A673 (cell line): ENCODE measurements around the gene TLE7. TPM values are rescaled to one million over a fixed set of nuclear protein-coding genes. Genes with fewer than 3 reads are reported as not detected.

Experiments
- BruUV-seq: library from RNA; stranded (reverse); fragments of 400-500 nt; replicated peaks from 2 replicates; lab custom pipeline; 2021; lab: Mats Ljungman, UMichigan
- CTCF ChIA-PET: fragments of 300-600 bp; sonication (Branson Sonifier 250); formaldehyde crosslinking; loops from one replicate; lab custom pipeline; 2022; ENCODE audit warnings: antibody characterized with exemption; lab: Charles Lee
- POLR2A ChIA-PET: fragments of 300-600 bp; sonication (Branson Sonifier 250); formaldehyde crosslinking; loops from one replicate; lab custom pipeline; 2022; ENCODE audit warnings: antibody characterized with exemption; ENCODE audit not compliant: low non-redundant PET; lab: Charles Lee
- DNase-seq: peaks from one replicate; pipeline ENCODE4 v3.0.0-alpha.2; 2015; ENCODE audit warnings: low spot score
- H3K27ac ChIP-seq: fragments of 200-600 bp; sonication (generic); 2 replicates; pipeline ENCODE4 v1.5.1; 2016; ENCODE audit warnings: mixed run types, low read depth, mild to moderate bottlenecking, mixed read lengths, antibody characterized with exemption, low read length; ENCODE audit not compliant: poor library complexity, severe bottlenecking
- H3K27me3 ChIP-seq: fragments of 200-600 bp; sonication (generic); replicated peaks from 2 replicates; pipeline ENCODE4 v1.6.1; 2017; ENCODE audit warnings: mixed run types, low read depth, mild to moderate bottlenecking, mixed read lengths, antibody characterized with exemption, low read length; ENCODE audit not compliant: insufficient read depth, poor library complexity
- H3K36me3 ChIP-seq: fragments of 200-600 bp; sonication (generic); 2 replicates; pipeline ENCODE4 v1.6.1; 2016; ENCODE audit warnings: mixed run types, mild to moderate bottlenecking, mixed read lengths, antibody characterized with exemption, low read length; ENCODE audit not compliant: insufficient read depth, poor library complexity, severe bottlenecking
- H3K4me1 ChIP-seq: fragments of 200-600 bp; sonication (generic); 2 replicates; pipeline ENCODE4 v1.6.1; 2017; ENCODE audit warnings: mixed run types, mild to moderate bottlenecking, mixed read lengths, antibody characterized with exemption, low read length; ENCODE audit not compliant: insufficient read depth, poor library complexity, severe bottlenecking
- H3K4me3 ChIP-seq: fragments of 200-600 bp; sonication (generic); 2 replicates; pipeline ENCODE4 v1.5.1; 2016; ENCODE audit warnings: low read depth, mixed run types, mild to moderate bottlenecking, mixed read lengths, low read length; ENCODE audit not compliant: poor library complexity, severe bottlenecking
- H3K9me3 ChIP-seq: fragments of 200-600 bp; sonication (generic); 2 replicates; pipeline ENCODE4 v1.6.1; 2016; ENCODE audit warnings: mixed run types, low read depth, mild to moderate bottlenecking, mixed read lengths, antibody characterized with exemption, low read length; ENCODE audit not compliant: poor library complexity, severe bottlenecking
- EZH2 ChIP-seq: fragments of 200-600 bp; sonication (generic); IDR thresholded peaks from 2 replicates; pipeline ENCODE4 v1.6.1; 2017; ENCODE audit warnings: borderline replicate concordance, low read depth, mild to moderate bottlenecking, mixed read lengths, antibody characterized with exemption, low read length; ENCODE audit not compliant: poor library complexity, severe bottlenecking
- intact Hi-C: fragments of 100-400 bp; cut with micrococcal nuclease; formaldehyde crosslinking; loops from one replicate; pipeline ENCODE4 v1.10.0; 2022; ENCODE audit not compliant: unreplicated experiment
- total RNA-seq: library from RNA; stranded (reverse); gene quantifications from 2 replicates; pipeline ENCODE4 v1.2.3, GENCODE V29; 2021
- TF ChIP-seq, protein P1 (sequence below): fragments of 300-800, 200-600 bp; sonication (generic); conservative IDR thresholded peaks from 2 replicates; pipeline ENCODE4 v1.5.1; 2017; ENCODE audit warnings: low read depth, mild to moderate bottlenecking, antibody characterized with exemption, low read length, moderate library complexity, mixed read lengths

Gene TLE7
- total RNA-seq, 1 experiment from 2014 or later = not detected

DNA sequence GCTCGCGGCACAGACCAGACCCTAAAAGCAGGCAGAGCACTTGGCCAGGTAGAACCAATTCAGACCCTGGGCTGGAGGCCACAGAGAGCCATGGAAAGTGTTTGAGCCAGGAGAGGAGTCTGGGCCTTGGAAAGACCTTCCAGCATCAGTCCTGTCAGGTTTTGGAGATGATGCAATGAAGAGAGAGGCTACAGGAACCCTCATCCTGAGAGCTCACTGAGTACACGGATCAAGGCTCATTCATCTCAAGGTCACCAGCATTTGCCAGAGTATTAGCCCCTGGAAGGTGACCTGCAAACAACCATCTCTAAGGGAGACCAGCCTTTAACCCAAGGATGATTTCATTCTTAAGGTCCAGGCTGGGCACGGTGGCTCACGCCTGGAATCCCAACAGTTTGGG, 27.8 kb downstream of the TLE7 start:
- peaks cover 44% of the 10 kb centered on the region for H3K27me3 ChIP-seq
- BruUV-seq = no TSS peak
- no peaks in the 10 kb centered on the region for H3K36me3 ChIP-seq
- CTCF ChIA-PET = interaction anchor here (0.5 to 0.7 kb wide), 2 partner anchors 151 to 1837 kb away, joined by 3 to 4 read pairs; no protein-coding TSS in a partner anchor
- intact Hi-C loops = loop anchor here (5.0 kb wide), 1 partner anchor 198 kb away; no protein-coding TSS in a partner anchor
- no peak overlapping the region for H3K4me3 ChIP-seq
- POLR2A ChIA-PET = no interaction called here
- no peaks in the 10 kb centered on the region for H3K9me3 ChIP-seq
- H3K27ac ChIP-seq = no peak overlapping the region
- H3K4me1 ChIP-seq = no peaks in the 10 kb centered on the region
- TF ChIP-seq, protein P1, sequence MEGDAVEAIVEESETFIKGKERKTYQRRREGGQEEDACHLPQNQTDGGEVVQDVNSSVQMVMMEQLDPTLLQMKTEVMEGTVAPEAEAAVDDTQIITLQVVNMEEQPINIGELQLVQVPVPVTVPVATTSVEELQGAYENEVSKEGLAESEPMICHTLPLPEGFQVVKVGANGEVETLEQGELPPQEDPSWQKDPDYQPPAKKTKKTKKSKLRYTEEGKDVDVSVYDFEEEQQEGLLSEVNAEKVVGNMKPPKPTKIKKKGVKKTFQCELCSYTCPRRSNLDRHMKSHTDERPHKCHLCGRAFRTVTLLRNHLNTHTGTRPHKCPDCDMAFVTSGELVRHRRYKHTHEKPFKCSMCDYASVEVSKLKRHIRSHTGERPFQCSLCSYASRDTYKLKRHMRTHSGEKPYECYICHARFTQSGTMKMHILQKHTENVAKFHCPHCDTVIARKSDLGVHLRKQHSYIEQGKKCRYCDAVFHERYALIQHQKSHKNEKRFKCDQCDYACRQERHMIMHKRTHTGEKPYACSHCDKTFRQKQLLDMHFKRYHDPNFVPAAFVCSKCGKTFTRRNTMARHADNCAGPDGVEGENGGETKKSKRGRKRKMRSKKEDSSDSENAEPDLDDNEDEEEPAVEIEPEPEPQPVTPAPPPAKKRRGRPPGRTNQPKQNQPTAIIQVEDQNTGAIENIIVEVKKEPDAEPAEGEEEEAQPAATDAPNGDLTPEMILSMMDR = no peak
- TF ChIP-seq EZH2 = no peak
- no peak for DNase-seq

DNA sequence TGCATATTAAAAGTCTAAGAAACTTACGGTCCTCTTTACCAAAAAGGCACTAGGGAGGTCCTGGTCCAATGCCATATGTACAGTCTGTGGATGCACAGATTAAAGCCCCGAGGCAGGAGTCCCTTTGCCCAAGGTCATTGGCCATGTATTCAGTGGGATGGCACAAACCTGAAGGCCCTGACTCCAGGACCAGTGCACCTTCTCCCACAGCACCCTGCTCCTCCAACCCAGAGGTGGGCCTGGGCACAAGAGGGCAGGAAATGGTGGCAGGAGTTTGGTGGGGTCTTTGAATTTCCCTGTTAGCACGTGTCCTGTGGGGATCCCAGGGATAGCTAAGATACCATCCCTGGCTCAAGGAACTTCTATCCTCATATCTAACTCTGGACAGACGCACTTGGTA, 28.5 kb downstream of the TLE7 start:
- no peak overlapping the region for H3K4me3 ChIP-seq
- H3K9me3 ChIP-seq = no peaks in the 10 kb centered on the region
- DNase-seq = no peak
- H3K27ac ChIP-seq = no peak overlapping the region
- ChIA-PET CTCF (interaction anchor here (0.5 to 1.1 kb wide), 5 partner anchors 86 to 1836 kb away, joined by 3 to 11 read pairs (median 3); no protein-coding TSS in a partner anchor), POLR2A (no interaction called here)
- no peaks in the 10 kb centered on the region for H3K4me1 ChIP-seq
- no peaks in the 10 kb centered on the region for H3K36me3 ChIP-seq
- H3K27me3 ChIP-seq = peaks cover 44% of the 10 kb centered on the region
- no TSS peak for BruUV-seq
- intact Hi-C loops = loop anchor here (2.0 to 5.0 kb wide), 2 partner anchors 123 to 199 kb away; no protein-coding TSS in a partner anchor
- TF ChIP-seq, protein P1 = no peak
- TF ChIP-seq EZH2 = no peak

DNA sequence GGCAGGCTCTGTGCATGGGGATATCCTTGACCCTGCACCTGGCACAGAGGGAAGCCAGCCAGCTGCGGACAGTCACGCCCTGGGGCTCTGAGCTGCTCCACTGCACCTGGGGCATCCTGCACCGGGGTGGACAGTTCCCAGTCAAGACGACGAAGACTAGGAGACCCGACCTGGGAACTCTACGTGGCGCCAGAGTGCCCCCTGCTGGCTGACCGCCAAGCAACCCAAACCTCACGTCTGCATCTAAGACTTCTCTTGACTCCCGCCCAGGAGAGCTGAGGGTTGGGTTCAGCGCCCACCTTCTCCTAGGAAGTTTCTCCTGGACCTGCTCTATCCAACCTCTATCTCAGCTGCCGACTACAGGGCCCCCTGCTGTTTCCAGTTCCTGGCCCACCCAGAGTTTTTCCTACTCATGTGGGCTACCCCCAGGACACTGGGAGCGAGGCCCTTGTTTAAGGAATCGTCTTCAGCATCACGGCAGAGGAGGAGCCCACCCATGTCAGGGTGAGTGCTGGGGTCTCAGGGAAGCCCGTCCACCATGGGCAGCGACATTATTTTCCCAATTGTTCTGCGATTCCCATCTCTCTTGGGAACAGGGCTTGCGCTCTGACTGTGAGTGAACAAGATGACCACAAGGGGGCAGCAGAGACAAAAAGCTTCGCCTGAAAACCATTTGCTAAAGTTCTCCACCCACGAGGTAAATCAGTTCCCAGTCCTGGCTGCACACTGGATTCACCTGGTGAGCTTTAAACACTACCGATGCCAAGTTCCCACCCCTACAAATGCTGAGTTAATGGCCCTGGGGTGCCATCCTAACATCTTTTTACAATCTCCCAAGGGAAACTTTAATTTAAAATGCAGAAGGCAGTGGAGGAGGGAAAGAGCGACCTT, 29.3 kb downstream of the TLE7 start:
- H3K4me3 ChIP-seq = no peak overlapping the region
- H3K9me3 ChIP-seq = no peaks in the 10 kb centered on the region
- no peak overlapping the region for H3K27ac ChIP-seq
- TF ChIP-seq EZH2 = no peak
- TF ChIP-seq, protein P1 = peak; percentile 84
- no peaks in the 10 kb centered on the region for H3K36me3 ChIP-seq
- H3K4me1 ChIP-seq = no peaks in the 10 kb centered on the region
- DNase-seq = peak; percentile 83
- peaks cover 44% of the 10 kb centered on the region for H3K27me3 ChIP-seq
- POLR2A ChIA-PET = no interaction called here
- intact Hi-C loops = loop anchor here (1.0 to 5.0 kb wide), 3 partner anchors 87 to 200 kb away; no protein-coding TSS in a partner anchor
- CTCF ChIA-PET = interaction anchor here (0.5 to 1.1 kb wide), 4 partner anchors 86 to 117 kb away, joined by 3 to 11 read pairs (median 3); no protein-coding TSS in a partner anchor
- BruUV-seq = no TSS peak
